Activated T-cell treated with anti-CD3 and anti-CD28 coated beads for 24 hours (primary cell): ENCODE results near the gene AKAP6.

Experiments used
- DNase-seq: peaks from one replicate; pipeline ENCODE4 v3.0.0-alpha.2; 2020; ENCODE audit warnings: low read depth

AKAP6 gene

GRCh38 chr14:32332415-32333316 is 3.6 kb downstream of the AKAP6 start:
- no peak for DNase-seq

- no peak for DNase-seq
Observed at GRCh38 chr14:32336702-32337101, 7.6 kb downstream of the AKAP6 start.

- DNase-seq: no peak
Observed at GRCh38 chr14:32337759-32338158, 8.7 kb downstream of the AKAP6 start.

GRCh38 chr14:32339188-32339587 is 10.1 kb downstream of the AKAP6 start:
- no peak for DNase-seq

- DNase-seq: no peak
Observed at GRCh38 chr14:32341947-32342846, 13.1 kb downstream of the AKAP6 start.

- no peak for DNase-seq
Observed at GRCh38 chr14:32342847-32343194, 13.7 kb downstream of the AKAP6 start.

GRCh38 chr14:32343926-32344430 is 14.9 kb downstream of the AKAP6 start:
- DNase-seq: no peak

GRCh38 chr14:32345311-32345791 is 16.3 kb downstream of the AKAP6 start:
- no peak for DNase-seq

GRCh38 chr14:32349322-32349721 is 20.2 kb downstream of the AKAP6 start:
- DNase-seq: no peak

GRCh38 chr14:32350020-32350419 is 20.9 kb downstream of the AKAP6 start:
- no peak for DNase-seq

GRCh38 chr14:32352631-32353030 is 23.5 kb downstream of the AKAP6 start:
- DNase-seq: no peak

GRCh38 chr14:32354716-32355115 is 25.6 kb downstream of the AKAP6 start:
- no peak for DNase-seq

- no peak for DNase-seq
Observed at GRCh38 chr14:32358781-32359180, 29.7 kb downstream of the AKAP6 start.

- no peak for DNase-seq
Observed at GRCh38 chr14:32361674-32362073, 32.6 kb downstream of the AKAP6 start.

- no peak for DNase-seq
Observed at GRCh38 chr14:32363761-32364160, 34.7 kb downstream of the AKAP6 start.

- no peak for DNase-seq
Observed at GRCh38 chr14:32364941-32365340, 35.8 kb downstream of the AKAP6 start.

- DNase-seq: no peak
Observed at GRCh38 chr14:32366256-32366879, 37.3 kb downstream of the AKAP6 start.

GRCh38 chr14:32366986-32367385 is 37.9 kb downstream of the AKAP6 start:
- DNase-seq: no peak

- DNase-seq: no peak
Observed at GRCh38 chr14:32367516-32367915, 38.4 kb downstream of the AKAP6 start.

GRCh38 chr14:32368107-32368506 is 39.0 kb downstream of the AKAP6 start:
- DNase-seq: no peak

GRCh38 chr14:32370714-32371113 is 41.6 kb downstream of the AKAP6 start:
- no peak for DNase-seq

- DNase-seq: no peak
Observed at GRCh38 chr14:32372154-32372553, 43.1 kb downstream of the AKAP6 start.
